Caki2 (cell line): ENCODE results near the gene DGLUCY. TPM values are rescaled to one million over a fixed set of nuclear protein-coding genes. Genes with fewer than 3 reads are reported as not detected.

Source experiments
- DNase-seq: peaks from one replicate; pipeline ENCODE4 v3.0.0-alpha.2; 2015; ENCODE audit warnings: low read depth
- in situ Hi-C: cut with HindIII; loops from 2 replicates; pipeline ENCODE4 v1.10.0; 2016; ENCODE audit warnings: low sequenced_read_pairs, low pct_unique_long_range_greater_than_20kb, mixed read lengths
- total RNA-seq: library from RNA; depleted of rRNA; stranded (reverse); fragments of >200 nt; shearing (Covaris generic); gene quantifications from 2 replicates; pipeline ENCODE4 v1.2.3, GENCODE V29; 2014; ENCODE audit warnings: low replicate concordance

Gene DGLUCY
- total RNA-seq, 1 experiment from 2014 or later: 25.5 TPM

DNA sequence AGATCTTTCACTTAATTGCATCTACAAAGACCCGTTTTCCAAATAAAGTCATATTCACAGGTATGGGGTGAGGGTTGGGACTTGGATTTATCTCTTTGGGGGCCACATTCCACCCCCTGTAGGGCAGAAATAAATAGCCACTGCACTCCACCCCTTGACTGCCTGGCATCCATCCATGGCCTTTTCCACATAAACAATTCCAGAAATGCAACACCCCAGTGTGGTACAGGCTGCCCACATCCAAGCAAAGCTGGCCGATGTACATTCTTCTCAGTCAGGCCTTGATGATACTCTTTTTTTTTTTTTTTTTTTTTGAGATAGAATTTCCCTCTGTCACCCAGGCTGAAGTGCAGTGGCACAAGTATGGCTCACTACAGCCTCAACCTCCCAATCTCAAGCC is 12.9 kb downstream of the DGLUCY start:
- DNase-seq: no peak
- in situ Hi-C loops: no loop called here

- in situ Hi-C loops: no loop called here
- no peak for DNase-seq
Measured at GRCh38 chr14:91127401-91127801, 13.5 kb downstream of the DGLUCY start.

DNA sequence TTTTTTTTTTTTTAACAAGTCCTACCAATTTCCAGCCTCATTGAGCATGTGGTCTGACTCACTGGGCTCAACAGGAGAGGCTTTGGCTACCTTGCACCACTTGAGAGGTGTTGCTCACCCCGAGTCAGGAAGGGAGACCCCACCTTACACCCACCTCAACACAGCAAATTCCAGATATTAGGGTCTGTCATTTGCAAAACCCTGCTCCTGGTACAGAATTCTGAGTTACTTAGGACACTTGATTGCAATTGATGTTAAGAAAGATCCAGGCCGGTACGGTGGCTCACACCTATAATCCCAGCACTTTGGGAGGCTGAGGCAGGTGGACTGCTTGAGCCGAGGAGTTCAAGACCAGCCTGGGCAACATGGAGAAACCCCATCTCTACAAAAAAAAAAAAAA is 14.1 kb downstream of the DGLUCY start:
- DNase-seq: no peak
- in situ Hi-C loops: no loop called here

DNA sequence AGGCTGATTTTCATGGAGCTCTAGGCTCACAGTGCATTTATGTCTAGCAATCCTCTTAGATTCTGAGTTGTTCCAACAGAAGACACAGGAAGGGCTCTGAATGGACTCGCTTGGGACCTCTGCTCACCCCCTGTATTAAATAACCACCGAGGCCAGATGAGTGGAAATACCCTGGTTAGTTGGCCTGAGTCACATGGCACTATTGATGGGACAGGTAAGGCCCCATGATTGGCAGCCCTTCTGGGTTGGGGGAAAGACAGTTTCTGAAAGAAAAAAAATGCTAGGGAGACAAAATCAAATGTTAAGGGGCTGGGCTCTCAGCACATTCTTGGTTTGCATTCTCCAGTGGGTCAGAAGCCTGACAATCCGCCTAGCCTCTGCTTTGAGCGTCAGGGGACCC is 14.8 kb downstream of the DGLUCY start:
- DNase-seq: no peak
- in situ Hi-C loops: no loop called here

GRCh38 chr14:91129261-91129660 is 15.4 kb downstream of the DGLUCY start:
- no peak for DNase-seq
- in situ Hi-C loops: no loop called here

DNA sequence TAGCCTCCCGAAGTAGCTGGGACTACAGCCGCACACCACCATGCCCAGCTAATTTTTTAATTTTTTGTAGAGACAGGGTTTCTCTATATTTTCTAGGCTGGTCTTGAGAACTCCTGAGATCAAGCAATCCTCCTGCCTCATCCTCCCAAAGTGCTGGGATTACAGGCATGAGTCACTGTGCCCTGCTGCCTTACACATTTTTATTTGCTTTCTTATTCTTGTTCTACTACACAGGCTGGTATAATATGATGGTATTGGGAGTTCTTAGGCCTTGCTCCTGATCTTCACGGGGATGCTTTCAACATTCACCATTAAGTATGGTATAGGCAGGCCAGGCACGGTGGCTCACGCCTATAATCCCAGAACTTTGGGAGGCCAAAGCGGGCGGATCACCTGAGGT is 21.2 kb downstream of the DGLUCY start:
- no peak for DNase-seq
- in situ Hi-C loops: no loop called here

DNA sequence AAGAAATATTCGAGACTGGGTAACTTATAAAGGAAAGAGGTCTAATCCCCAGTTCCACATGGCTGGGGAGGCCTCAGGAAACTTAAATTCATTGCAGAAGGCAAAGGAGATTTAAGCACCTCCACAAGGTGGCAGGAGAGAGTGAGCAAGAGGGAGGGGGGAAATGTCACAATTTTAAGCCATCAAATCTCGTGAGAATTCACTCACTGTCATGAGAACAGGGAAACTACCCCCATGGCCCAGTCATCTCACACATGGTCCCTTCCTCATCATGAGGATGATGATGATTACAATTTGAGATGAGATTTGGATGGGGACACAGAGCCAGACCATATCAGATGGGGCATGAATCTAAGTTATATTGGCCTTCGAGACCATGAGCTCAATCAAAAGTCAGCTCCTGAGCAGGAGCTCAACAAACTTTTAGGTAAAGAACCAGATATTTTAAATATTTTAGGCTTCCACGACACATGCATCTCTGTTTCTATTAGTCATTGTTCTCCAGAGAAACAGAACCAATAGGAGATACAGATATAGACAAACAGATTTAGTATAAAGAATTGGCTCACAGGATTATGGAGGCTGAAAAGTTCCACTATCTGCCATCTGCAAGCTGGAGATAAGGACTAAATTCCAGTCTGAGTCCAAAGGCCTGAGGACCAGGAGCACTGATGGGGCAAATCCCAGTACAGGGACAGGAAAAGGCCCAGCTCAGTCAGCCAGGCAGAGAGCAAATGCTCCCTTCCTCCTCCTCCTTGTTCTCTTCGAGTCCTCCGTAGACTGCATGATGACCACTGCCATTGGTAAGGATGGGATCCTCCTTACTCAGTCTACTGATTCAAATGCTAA is 24.9 kb downstream of the DGLUCY start:
- in situ Hi-C loops: no loop called here
- peak; percentile 29 for DNase-seq

- in situ Hi-C loops: no loop called here
Measured at GRCh38 chr14:91139776-91140175, 25.9 kb downstream of the DGLUCY start.

DNA sequence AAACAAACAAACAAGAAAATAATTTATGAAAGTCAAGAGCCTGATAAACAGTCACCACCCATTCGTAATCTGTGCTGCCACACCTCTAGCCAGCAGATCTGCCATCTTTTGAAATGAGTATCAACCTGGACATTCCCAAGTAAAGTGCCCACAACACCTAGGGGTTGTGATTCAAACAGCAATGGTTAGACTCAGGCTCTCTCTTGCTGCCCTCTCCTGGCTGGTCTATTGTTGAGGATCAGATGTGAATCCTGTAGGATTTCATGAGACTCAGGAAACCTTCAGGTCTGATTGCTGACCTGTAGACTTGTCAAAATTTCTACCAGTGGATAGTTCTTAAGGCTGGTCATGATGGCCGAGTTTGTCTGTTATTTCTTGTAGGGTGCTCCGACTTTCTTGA is 26.8 kb downstream of the DGLUCY start:
- DNase-seq: peak; percentile 17
- in situ Hi-C loops: no loop called here

More at GRCh38 chr14:91139776-91140175, 25.9 kb downstream of the DGLUCY start:
- DNase-seq: no peak

- DNase-seq: no peak
- in situ Hi-C loops: no loop called here
Measured at GRCh38 chr14:91142214-91142668, 28.4 kb downstream of the DGLUCY start.

DNA sequence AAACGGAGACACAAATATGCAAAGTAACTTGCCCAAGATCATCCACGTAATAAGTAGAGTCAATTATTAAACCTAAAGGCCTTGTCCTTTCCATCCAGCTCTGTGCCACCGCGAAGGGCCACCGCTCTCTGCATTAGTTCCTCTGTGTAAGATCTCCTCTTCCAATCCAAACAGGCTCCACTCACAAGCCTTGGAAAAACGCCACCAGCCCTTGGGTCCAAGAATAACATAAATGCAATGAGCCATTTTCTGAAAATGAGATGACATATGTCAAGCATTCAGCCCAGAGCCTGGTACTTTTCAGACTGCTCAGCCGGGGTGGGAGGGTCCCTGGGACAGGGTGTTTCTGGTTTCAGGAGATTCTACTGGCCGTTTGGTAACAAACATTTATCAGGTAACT is 30.0 kb downstream of the DGLUCY start:
- DNase-seq: peak; percentile 90
- in situ Hi-C loops: no loop called here

- in situ Hi-C loops: no loop called here
- DNase-seq: peak; percentile 14
Measured at GRCh38 chr14:91144425-91145145, 30.7 kb downstream of the DGLUCY start.

GRCh38 chr14:91145391-91146160 is 31.7 kb downstream of the DGLUCY start:
- no peak for DNase-seq
- in situ Hi-C loops: no loop called here

- DNase-seq: no peak
- in situ Hi-C loops: no loop called here
Measured at GRCh38 chr14:91146661-91147060, 32.8 kb downstream of the DGLUCY start.

- DNase-seq: peak; percentile 90
Measured at GRCh38 chr14:91149462-91149861, 35.6 kb downstream of the DGLUCY start.

GRCh38 chr14:91152499-91152898 is 38.6 kb downstream of the DGLUCY start:
- DNase-seq: no peak

More at GRCh38 chr14:91149462-91149861, 35.6 kb downstream of the DGLUCY start:
- in situ Hi-C loops: no loop called here

GRCh38 chr14:91153360-91153759 is 39.5 kb downstream of the DGLUCY start:
- peak; percentile 55 for DNase-seq
- in situ Hi-C loops: no loop called here

More at GRCh38 chr14:91152499-91152898, 38.6 kb downstream of the DGLUCY start:
- in situ Hi-C loops: no loop called here

DNA sequence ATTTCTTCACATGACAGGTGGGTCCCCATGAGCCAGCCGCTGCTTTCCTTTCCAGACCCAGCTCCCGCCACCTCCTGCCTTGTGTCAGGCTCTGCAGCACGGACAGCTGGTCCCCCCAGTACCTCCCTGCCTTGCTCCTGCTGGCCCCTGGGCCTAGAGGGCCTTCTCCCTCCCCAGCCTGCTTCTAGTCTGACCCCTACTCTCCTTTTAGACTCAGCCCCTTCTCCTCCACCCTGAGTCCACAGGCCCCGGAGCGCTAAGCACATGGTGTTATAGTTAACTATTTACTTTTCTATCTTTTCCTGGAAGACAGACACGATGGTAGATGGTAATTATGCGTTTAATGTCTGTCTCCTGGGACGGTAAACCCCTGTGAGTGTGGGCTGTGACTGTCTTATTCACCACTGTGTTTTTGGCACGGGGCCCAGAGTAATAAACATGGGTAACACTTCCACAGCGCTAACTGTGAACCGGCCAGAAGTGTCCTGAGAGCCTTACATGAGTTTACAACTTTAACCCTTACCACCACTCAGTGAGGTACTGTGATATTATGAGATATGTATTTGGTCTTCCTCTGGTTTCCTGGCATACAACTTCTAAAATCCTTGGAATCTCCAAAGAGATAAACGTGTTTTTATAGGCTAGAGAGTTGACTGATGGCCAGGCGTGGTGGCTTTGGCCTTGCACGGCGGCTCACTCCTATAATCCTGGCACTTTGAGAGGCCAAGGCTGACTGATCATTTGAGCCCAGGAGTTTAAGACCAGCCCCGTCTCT is 41.2 kb downstream of the DGLUCY start:
- in situ Hi-C loops: no loop called here
- peak; percentile 86 for DNase-seq
